ENCODE results near the gene MTERF4.
A peak's percentile ranks its signal among the peaks of the same experiment; 100 is the strongest.

MTERF4 gene

DNA sequence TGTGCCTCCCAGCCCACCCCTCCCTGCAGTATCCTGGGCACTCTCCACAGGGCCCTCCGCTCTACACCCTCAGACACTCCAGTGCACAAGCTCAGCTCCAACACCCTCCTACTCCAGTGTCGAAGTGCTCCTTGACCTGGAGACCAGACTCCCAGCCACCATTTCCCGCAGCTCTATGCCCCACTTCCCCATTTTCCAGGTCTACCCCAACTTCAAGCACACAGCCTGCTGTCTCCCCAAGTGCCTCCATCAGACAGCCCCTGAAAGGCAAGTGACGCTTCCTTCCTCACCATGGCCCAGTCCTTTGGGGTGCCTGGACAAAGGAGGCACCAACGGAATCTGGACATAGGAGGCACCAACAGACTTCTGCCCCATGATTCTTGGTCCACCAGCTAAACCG lies 40.0 kb upstream of the MTERF4 start:
- DNase-seq (ENCODE audit: low read depth in 1 of 2, low spot score in 1 of 2) = no peak
- TF ChIP-seq, protein P1, sequence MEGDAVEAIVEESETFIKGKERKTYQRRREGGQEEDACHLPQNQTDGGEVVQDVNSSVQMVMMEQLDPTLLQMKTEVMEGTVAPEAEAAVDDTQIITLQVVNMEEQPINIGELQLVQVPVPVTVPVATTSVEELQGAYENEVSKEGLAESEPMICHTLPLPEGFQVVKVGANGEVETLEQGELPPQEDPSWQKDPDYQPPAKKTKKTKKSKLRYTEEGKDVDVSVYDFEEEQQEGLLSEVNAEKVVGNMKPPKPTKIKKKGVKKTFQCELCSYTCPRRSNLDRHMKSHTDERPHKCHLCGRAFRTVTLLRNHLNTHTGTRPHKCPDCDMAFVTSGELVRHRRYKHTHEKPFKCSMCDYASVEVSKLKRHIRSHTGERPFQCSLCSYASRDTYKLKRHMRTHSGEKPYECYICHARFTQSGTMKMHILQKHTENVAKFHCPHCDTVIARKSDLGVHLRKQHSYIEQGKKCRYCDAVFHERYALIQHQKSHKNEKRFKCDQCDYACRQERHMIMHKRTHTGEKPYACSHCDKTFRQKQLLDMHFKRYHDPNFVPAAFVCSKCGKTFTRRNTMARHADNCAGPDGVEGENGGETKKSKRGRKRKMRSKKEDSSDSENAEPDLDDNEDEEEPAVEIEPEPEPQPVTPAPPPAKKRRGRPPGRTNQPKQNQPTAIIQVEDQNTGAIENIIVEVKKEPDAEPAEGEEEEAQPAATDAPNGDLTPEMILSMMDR (IDR thresholded peaks at IDR 0.05; ENCODE audit: insufficient read depth, low read length) = no peak
- TF ChIP-seq POLR2AphosphoS5 (IDR thresholded peaks at IDR 0.05; ENCODE audit: low read depth) (no peak), SPI1 (IDR thresholded peaks at IDR 0.05; ENCODE audit: borderline replicate concordance, low read depth) (peak; percentile 79)
- TF ChIP-seq, protein P2, sequence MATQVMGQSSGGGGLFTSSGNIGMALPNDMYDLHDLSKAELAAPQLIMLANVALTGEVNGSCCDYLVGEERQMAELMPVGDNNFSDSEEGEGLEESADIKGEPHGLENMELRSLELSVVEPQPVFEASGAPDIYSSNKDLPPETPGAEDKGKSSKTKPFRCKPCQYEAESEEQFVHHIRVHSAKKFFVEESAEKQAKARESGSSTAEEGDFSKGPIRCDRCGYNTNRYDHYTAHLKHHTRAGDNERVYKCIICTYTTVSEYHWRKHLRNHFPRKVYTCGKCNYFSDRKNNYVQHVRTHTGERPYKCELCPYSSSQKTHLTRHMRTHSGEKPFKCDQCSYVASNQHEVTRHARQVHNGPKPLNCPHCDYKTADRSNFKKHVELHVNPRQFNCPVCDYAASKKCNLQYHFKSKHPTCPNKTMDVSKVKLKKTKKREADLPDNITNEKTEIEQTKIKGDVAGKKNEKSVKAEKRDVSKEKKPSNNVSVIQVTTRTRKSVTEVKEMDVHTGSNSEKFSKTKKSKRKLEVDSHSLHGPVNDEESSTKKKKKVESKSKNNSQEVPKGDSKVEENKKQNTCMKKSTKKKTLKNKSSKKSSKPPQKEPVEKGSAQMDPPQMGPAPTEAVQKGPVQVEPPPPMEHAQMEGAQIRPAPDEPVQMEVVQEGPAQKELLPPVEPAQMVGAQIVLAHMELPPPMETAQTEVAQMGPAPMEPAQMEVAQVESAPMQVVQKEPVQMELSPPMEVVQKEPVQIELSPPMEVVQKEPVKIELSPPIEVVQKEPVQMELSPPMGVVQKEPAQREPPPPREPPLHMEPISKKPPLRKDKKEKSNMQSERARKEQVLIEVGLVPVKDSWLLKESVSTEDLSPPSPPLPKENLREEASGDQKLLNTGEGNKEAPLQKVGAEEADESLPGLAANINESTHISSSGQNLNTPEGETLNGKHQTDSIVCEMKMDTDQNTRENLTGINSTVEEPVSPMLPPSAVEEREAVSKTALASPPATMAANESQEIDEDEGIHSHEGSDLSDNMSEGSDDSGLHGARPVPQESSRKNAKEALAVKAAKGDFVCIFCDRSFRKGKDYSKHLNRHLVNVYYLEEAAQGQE (IDR thresholded peaks at IDR 0.05; ENCODE audit: insufficient replicate concordance, low read depth) = no peak
- H3K27ac ChIP-seq (replicated peaks) = no peak overlapping the region
- no peak overlapping the region for H3K4me3 ChIP-seq (replicated peaks; ENCODE audit: insufficient read depth, low read length)
- no peaks in the 10 kb centered on the region for H3K27me3 ChIP-seq (ENCODE audit: insufficient read depth, poor library complexity, severe bottlenecking)

DNA sequence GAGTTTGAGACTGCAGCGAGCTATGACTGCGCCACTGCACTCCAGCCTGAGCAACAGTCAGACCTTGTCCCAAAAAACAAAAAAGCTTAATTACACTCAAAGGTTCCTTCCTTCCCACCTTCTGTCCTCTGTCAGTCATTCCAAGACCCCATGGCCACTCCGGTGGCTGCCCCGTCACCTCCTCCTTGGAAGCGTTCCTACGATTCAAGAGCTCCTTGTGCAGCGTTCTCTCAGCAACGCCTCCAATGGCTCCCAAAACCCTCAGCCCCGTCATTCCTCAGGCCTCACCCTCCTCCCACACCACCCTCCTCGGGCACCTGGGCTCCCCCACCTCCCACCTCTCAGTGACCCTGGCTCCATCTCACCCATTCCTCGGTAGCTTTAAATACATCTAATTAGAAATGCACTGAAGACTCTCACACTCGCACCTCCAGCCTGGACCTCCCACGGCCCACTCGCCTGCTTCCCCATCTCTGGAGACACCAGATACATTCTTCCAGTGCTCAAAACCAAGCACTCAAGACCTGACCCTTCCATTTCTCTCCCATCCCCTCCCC lies 39.2 kb upstream of the MTERF4 start:
- Histone ChIP-seq H3K4me3 (replicated peaks; ENCODE audit: insufficient read depth, low read length) (no peak overlapping the region), H3K27me3 (ENCODE audit: insufficient read depth, poor library complexity, severe bottlenecking) (no peaks in the 10 kb centered on the region), H3K27ac (replicated peaks) (no peak overlapping the region)
- no peak for TF ChIP-seq POLR2AphosphoS5 (IDR thresholded peaks at IDR 0.05; ENCODE audit: low read depth)
- TF ChIP-seq GABPA (IDR thresholded peaks at IDR 0.05; ENCODE audit: low read depth) = no peak
- no peak for TF ChIP-seq SPI1 (IDR thresholded peaks at IDR 0.05; ENCODE audit: borderline replicate concordance, low read depth)
- TF ChIP-seq, protein P1 (IDR thresholded peaks at IDR 0.05; ENCODE audit: insufficient read depth, low read length) = no peak
- TF ChIP-seq, protein P2 (IDR thresholded peaks at IDR 0.05; ENCODE audit: insufficient replicate concordance, low read depth) = no peak
- no peak for DNase-seq (ENCODE audit: low read depth in 1 of 2, low spot score in 1 of 2)

DNA sequence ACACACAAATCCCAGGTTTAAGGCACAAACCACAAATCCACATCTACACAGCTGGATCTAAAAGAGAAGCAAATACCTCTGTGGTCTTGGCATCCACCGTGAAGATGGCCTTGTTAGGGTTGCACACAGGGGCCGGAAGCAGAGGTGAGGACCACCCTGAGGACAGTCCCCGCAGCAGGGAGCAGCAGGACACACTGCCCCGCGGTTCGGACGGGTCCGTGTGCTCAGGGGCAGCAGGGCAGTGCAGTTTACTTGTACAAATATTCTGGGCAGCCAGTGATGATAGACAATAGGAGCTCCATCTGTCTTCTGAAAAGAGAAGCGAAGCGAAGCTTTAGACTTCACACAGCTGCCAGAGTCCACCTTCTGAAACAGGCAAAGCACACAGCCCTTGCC lies 38.4 kb upstream of the MTERF4 start:
- no peak for DNase-seq (ENCODE audit: low read depth in 1 of 2, low spot score in 1 of 2)
- Histone ChIP-seq H3K27me3 (ENCODE audit: insufficient read depth, poor library complexity, severe bottlenecking) (no peaks in the 10 kb centered on the region), H3K27ac (replicated peaks) (no peak overlapping the region), H3K4me3 (replicated peaks; ENCODE audit: insufficient read depth, low read length) (no peak overlapping the region)
- TF ChIP-seq, protein P1 (IDR thresholded peaks at IDR 0.05; ENCODE audit: insufficient read depth, low read length) = no peak
- TF ChIP-seq, protein P2 (IDR thresholded peaks at IDR 0.05; ENCODE audit: insufficient replicate concordance, low read depth) = no peak
- no peak for TF ChIP-seq SPI1 (IDR thresholded peaks at IDR 0.05; ENCODE audit: borderline replicate concordance, low read depth)
- no peak for TF ChIP-seq GABPA (IDR thresholded peaks at IDR 0.05; ENCODE audit: low read depth)
- no peak for TF ChIP-seq POLR2AphosphoS5 (IDR thresholded peaks at IDR 0.05; ENCODE audit: low read depth)

All from HL-60 (cell line).